ENCODE measurements around the gene MGST1.

- TF ChIP-seq, protein P1, sequence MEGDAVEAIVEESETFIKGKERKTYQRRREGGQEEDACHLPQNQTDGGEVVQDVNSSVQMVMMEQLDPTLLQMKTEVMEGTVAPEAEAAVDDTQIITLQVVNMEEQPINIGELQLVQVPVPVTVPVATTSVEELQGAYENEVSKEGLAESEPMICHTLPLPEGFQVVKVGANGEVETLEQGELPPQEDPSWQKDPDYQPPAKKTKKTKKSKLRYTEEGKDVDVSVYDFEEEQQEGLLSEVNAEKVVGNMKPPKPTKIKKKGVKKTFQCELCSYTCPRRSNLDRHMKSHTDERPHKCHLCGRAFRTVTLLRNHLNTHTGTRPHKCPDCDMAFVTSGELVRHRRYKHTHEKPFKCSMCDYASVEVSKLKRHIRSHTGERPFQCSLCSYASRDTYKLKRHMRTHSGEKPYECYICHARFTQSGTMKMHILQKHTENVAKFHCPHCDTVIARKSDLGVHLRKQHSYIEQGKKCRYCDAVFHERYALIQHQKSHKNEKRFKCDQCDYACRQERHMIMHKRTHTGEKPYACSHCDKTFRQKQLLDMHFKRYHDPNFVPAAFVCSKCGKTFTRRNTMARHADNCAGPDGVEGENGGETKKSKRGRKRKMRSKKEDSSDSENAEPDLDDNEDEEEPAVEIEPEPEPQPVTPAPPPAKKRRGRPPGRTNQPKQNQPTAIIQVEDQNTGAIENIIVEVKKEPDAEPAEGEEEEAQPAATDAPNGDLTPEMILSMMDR (IDR thresholded peaks at IDR 0.05) = no peak
- TF ChIP-seq POLR2A (IDR thresholded peaks at IDR 0.05) = no peak
These were observed 37.3 kb downstream of the MGST1 start for GRCh38 chr12:16384732-16385131.

All from body of pancreas (tissue), 4 donors.